HepG2 (cell line): Measurements from ENCODE around the gene ZP2. TPM values are rescaled to one million over a fixed set of nuclear protein-coding genes. Genes with fewer than 3 reads are reported as not detected.

Experiments used
- ATF3 ChIP-seq: sonication (generic); formaldehyde crosslinking; IDR thresholded peaks from 2 replicates; pipeline ENCODE4 v1.4.0; 2020; ENCODE audit warnings: missing genetic modification reagents
- GABPB1 ChIP-seq: IDR thresholded peaks from 2 replicates; pipeline ENCODE4 v1.6.1; 2016; ENCODE audit warnings: mild to moderate bottlenecking, missing genetic modification reagents, moderate library complexity, missing compliant biosample characterization
- GLMP ChIP-seq: sonication (generic); formaldehyde crosslinking; IDR thresholded peaks from 2 replicates; pipeline ENCODE4 v1.9.0; 2021; ENCODE audit warnings: missing genetic modification reagents, mild to moderate bottlenecking, borderline replicate concordance
- GMEB2 ChIP-seq: IDR thresholded peaks from 2 replicates; pipeline ENCODE4 v1.6.1; 2016; ENCODE audit warnings: missing biosample characterization, missing genetic modification reagents, low read depth
- HMG20A ChIP-seq: IDR thresholded peaks from 2 replicates; pipeline ENCODE4 v1.6.1; 2016; ENCODE audit warnings: borderline replicate concordance
- KDM5B ChIP-seq: sonication (generic); formaldehyde crosslinking; IDR thresholded peaks from 2 replicates; pipeline ENCODE4 v1.4.0; 2020; ENCODE audit warnings: missing genetic modification reagents, mild to moderate bottlenecking, borderline replicate concordance
- PAWR ChIP-seq: sonication (generic); formaldehyde crosslinking; IDR thresholded peaks from 2 replicates; pipeline ENCODE4 v1.4.0; 2020; ENCODE audit warnings: missing genetic modification reagents, mild to moderate bottlenecking, borderline replicate concordance
- POGK ChIP-seq: sonication (generic); formaldehyde crosslinking; conservative IDR thresholded peaks from 2 replicates; pipeline ENCODE4 v1.8.0; 2022; ENCODE audit warnings: mild to moderate bottlenecking, moderate library complexity, missing genetic modification reagents
- SOX13 ChIP-seq, 3 experiments: fragments of 450-650 bp in 1 of 3; sonication (generic) in 1 of 3; formaldehyde crosslinking in 1 of 3; IDR thresholded peaks in 2 of 3; conservative IDR thresholded peaks in 1 of 3; 2 replicates each; pipeline versions ENCODE4 v1.5.0 to v1.6.1; 2016 to 2020; ENCODE audit warnings: antibody characterized with exemption in 1 of 3, mild to moderate bottlenecking in 1 of 3, missing compliant biosample characterization in 1 of 3, missing genetic modification reagents in 1 of 3, moderate library complexity in 1 of 3
- TCF7L2 ChIP-seq: IDR thresholded peaks from 2 replicates; pipeline ENCODE4 v1.6.1; 2011; ENCODE audit warnings: mild to moderate bottlenecking, low read depth, low read length, moderate library complexity
- THRA ChIP-seq: sonication (generic); formaldehyde crosslinking; IDR thresholded peaks from 2 replicates; pipeline ENCODE4 v1.4.0; 2020; ENCODE audit warnings: missing genetic modification reagents, borderline replicate concordance
- ZBTB34 ChIP-seq: sonication (generic); formaldehyde crosslinking; IDR thresholded peaks from 2 replicates; pipeline ENCODE4 v1.8.0; 2022; ENCODE audit warnings: mild to moderate bottlenecking, missing genetic modification reagents
- ZEB1 ChIP-seq: IDR thresholded peaks from 2 replicates; pipeline ENCODE4 v1.6.1; 2012; ENCODE audit warnings: mild to moderate bottlenecking, low read depth, inconsistent platforms; ENCODE audit not compliant: insufficient replicate concordance
- ZNF12 ChIP-seq: sonication (generic); formaldehyde crosslinking; IDR thresholded peaks from 2 replicates; pipeline ENCODE4 v1.5.0; 2020; ENCODE audit warnings: missing genetic modification reagents
- ZNF260 ChIP-seq: sonication (generic); formaldehyde crosslinking; IDR thresholded peaks from 2 replicates; pipeline ENCODE4 v1.4.0; 2020; ENCODE audit warnings: missing genetic modification reagents, low read depth, mild to moderate bottlenecking, borderline replicate concordance
- ZNF367 ChIP-seq: sonication (generic); formaldehyde crosslinking; IDR thresholded peaks from 2 replicates; pipeline ENCODE4 v1.4.0; 2020; ENCODE audit warnings: missing genetic modification reagents, borderline replicate concordance
- ZNF431 ChIP-seq: sonication (generic); formaldehyde crosslinking; IDR thresholded peaks from 2 replicates; pipeline ENCODE4 v1.9.0; 2022; ENCODE audit warnings: missing genetic modification reagents, low read depth, mild to moderate bottlenecking, borderline replicate concordance
- ZNF614 ChIP-seq: IDR thresholded peaks from 2 replicates; pipeline ENCODE4 v1.6.1; 2018; ENCODE audit warnings: missing biosample characterization, missing genetic modification reagents, inconsistent platforms, borderline replicate concordance
- ZNF652 ChIP-seq: IDR thresholded peaks from 2 replicates; pipeline ENCODE4 v1.6.1; 2016; ENCODE audit warnings: low read depth, borderline replicate concordance
- ZNF841 ChIP-seq: sonication (generic); formaldehyde crosslinking; IDR thresholded peaks from 2 replicates; pipeline ENCODE4 v1.8.1; 2023; ENCODE audit warnings: missing genetic modification reagents, borderline replicate concordance
- polyA plus RNA-seq, 8 experiments: library from polyadenylated mRNA; depleted of rRNA in 3 of 8; stranded (reverse) in 7 of 8; unstranded in 1 of 8; fragments of >200 nt; fragmentation: Illumina TruSeq in 4 of 8; extraction: Trizol in 4 of 8; gene quantifications; 2 replicates each; pipeline versions ENCODE4 v1.2.1 to v1.2.3, GENCODE V29; 2011 to 2016; ENCODE audit warnings: low read depth in 4 of 8, missing spikeins in 1 of 8, mixed read lengths in 1 of 8; ENCODE audit not compliant: insufficient read depth in 1 of 8
- total RNA-seq, 5 experiments: library from RNA; depleted of rRNA; stranded (reverse); fragments of >200 nt; fragmentation: Illumina TruSeq; extraction: Trizol; gene quantifications; 2 replicates each; pipeline ENCODE4 v1.2.3, GENCODE V29; 2016; ENCODE audit warnings: low read depth in 1 of 5

ZP2 gene
- total and polyA plus RNA-seq, 2 of the 13 experiments (the other 11 are each of a cell fraction or from before 2014, with no cell fraction given), result not detected

- TF ChIP-seq ZEB1 (no peak), GLMP (no peak), ZNF12 (CRISPR knock-in tag) (0 out of 2 replicates have a peak, but pooled peaks have one; percentile 14), ZNF652 (CRISPR knock-in tag) (peak; percentile 21; the same call in 1 of the 2 replicates), ZNF841 (CRISPR knock-in tag) (no peak), POGK (no peak), ZBTB34 (CRISPR knock-in tag) (peak; percentile 26; the same call in 1 of the 2 replicates), HMG20A (CRISPR knock-in tag) (peak; percentile 93), TCF7L2 (no peak), ATF3 (peak; percentile 33; the same call in 1 of the 2 replicates), ZNF260 (CRISPR knock-in tag) (no peak), ZNF367 (no peak; the same call in 1 of the 2 replicates), ZNF431 (CRISPR knock-in tag) (no peak), GMEB2 (CRISPR knock-in tag) (no peak), KDM5B (CRISPR knock-in tag) (0 out of 2 replicates have a peak, but pooled peaks have one; percentile 8), PAWR (no peak), ZNF614 (CRISPR knock-in tag) (peak; percentile 62; the same call in 1 of the 2 replicates), THRA (CRISPR knock-in tag) (peak; percentile 88), SOX13 (IDR thresholded peaks at IDR 0.05) (peak; percentile 92), SOX13 (CRISPR knock-in tag; conservative IDR thresholded peaks at IDR 0.05 in 1 of 2, IDR thresholded peaks at IDR 0.05 in 1 of 2) (peak in 1 of 2 experiments; percentile 100; a peak in 2 of 4 replicates), GABPB1 (CRISPR knock-in tag) (no peak)
Measured at GRCh38 chr16:21186326-21186691, 25.1 kb downstream of the ZP2 start (continued).
